ENCODE measurements around the gene HTR3B.

- TF ChIP-seq, protein P1, sequence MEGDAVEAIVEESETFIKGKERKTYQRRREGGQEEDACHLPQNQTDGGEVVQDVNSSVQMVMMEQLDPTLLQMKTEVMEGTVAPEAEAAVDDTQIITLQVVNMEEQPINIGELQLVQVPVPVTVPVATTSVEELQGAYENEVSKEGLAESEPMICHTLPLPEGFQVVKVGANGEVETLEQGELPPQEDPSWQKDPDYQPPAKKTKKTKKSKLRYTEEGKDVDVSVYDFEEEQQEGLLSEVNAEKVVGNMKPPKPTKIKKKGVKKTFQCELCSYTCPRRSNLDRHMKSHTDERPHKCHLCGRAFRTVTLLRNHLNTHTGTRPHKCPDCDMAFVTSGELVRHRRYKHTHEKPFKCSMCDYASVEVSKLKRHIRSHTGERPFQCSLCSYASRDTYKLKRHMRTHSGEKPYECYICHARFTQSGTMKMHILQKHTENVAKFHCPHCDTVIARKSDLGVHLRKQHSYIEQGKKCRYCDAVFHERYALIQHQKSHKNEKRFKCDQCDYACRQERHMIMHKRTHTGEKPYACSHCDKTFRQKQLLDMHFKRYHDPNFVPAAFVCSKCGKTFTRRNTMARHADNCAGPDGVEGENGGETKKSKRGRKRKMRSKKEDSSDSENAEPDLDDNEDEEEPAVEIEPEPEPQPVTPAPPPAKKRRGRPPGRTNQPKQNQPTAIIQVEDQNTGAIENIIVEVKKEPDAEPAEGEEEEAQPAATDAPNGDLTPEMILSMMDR (IDR thresholded peaks at IDR 0.05) = no peak
- TF ChIP-seq POLR2A (IDR thresholded peaks at IDR 0.05) = no peak
These were observed 15.7 kb upstream of the HTR3B start for GRCh38 chr11:113888848-113889247.

Measured in Peyer's patch (tissue), 4 donors.